ENCODE data around the gene HDAC7.

HDAC7 gene

DNA sequence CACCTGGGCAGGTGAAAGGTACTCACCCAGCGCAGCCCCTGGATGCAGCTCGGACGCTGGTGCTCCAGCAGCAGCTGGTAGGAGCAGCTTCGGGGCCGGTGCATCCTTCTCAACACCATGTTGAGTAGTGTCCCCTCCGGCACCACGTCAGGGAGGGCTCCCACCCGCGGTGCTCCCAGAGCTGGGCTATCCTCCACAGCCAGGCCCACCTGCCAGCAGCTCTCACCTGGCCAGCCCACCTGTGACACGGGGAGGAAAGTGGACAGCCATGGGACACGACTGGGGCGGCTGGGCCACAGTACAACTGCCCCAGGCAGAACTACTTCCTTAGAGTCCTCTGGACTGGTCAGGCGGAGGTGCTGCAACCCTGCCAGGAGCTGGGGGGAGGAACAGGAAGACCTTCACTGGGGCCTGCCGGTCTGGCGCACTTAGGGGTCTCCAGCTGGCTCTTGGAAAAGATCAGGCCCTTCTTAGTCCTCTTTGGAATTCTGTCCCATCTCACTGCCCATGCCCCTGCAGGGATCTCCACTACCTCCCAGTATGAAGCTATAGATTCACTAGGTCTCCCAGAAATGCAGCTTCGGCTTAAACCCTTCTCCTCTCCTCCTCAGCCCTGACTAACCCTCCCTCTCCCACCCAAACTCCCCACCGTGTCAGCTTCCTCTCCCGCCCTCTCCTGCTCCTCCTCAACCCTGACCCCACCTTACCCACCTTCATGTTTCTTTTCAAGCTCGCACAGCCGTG is 61.7 kb downstream of the HDAC7 start:
- no peak for DNase-seq

DNA sequence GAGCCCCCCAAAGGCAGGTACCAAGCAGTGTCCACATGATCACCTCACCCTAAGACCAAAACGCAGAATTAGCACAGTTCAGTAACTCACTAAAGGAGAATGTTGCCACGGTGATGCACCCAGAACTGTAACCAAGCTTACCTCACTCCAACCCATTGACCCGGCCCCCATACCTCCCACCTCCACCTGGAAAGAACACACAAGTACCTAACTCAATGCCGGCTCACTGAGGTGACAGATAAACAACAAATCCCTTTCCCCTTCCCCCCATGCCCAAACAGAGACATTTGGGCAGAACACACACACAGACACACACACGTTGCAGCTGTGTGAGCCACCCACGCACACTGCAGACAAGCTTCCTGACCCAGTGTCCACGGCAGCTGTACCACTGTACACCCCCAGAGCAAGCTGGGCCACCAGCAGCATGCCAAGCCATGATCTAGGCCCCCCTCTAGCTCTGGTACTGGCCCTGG is 62.3 kb downstream of the HDAC7 start:
- no peak for DNase-seq

DNA sequence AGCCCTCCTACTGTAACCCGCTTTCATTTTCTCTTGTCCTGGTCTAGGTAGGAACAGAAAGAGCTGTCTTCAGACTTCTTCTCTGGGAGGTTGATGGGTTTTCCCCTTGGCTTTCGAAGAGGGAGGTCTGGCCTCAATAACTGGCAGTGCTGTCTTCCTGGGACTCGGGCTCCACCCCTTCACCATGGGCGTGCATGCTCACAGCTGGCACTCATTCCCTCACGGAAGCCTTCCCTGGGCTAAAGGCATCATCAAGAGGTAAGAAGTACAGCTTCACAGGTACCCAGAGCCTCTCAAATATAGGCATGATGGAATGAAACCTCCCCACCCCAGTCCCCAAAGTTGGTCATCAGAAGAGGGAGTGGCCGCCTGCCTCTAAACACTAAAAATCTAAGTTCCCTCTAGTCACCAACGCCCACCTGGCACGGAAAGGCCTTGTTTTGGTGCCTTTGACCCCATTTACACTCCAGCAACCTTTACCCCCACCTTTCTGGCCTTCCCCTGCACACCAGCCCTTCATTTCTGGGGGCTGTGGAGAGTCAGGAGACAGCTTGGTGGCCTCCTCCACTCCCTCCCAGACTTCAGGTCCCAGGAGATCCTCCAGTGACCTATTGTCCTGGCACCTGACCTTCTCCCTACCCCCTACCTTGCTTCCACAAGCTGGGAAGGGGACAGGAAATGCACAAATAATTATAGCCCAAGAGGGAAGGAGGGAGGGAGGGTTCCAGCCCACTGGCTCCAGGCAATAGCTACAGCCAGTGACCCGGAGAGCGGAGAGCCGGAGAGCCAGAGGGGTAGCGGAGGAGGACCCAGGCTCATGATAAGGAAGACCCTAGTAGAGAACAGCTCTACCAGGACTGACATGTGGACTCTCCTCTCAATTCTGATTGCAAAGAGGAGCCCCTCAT is 63.8 kb downstream of the HDAC7 start:
- no peak for DNase-seq

DNA sequence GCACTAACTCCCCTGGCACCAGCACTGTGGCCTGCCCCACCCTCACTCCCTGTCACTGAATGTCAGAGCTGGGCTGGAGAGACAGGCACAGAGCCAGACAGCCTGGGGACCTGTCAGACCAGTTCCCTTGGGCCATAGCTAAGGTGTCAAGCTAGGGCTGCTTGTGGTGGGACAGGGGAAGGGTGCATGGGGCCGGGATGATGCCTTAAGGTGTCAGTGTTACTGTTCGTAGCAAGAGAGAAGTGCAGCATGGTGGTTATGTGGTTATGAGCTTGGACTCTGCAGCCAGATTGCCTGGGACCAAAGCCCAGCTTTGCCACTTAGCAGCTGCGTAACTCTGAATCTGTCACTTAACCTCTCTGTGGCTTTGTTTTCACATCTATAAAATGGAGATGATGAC is 64.8 kb downstream of the HDAC7 start:
- DNase-seq: no peak

DNA sequence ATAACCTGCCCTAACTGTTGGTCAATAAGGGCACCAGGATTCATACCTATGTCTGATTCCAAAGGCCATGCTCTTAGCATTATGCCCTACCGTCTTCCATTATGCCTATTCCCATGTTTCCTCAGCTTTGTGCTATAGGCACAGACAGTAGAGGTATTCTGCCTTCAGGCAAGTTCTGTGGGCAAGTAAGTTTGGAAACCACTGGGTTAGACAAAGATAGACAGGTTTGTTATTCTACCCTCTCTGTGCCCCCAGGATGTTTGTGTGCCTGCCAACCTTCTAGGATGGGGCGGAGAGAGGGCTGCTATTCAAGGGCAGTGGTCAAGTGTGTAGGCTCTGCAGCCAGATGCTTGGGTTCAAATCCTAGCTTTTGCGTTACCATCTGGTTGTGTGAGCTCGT is 65.6 kb downstream of the HDAC7 start:
- no peak for DNase-seq

DNA sequence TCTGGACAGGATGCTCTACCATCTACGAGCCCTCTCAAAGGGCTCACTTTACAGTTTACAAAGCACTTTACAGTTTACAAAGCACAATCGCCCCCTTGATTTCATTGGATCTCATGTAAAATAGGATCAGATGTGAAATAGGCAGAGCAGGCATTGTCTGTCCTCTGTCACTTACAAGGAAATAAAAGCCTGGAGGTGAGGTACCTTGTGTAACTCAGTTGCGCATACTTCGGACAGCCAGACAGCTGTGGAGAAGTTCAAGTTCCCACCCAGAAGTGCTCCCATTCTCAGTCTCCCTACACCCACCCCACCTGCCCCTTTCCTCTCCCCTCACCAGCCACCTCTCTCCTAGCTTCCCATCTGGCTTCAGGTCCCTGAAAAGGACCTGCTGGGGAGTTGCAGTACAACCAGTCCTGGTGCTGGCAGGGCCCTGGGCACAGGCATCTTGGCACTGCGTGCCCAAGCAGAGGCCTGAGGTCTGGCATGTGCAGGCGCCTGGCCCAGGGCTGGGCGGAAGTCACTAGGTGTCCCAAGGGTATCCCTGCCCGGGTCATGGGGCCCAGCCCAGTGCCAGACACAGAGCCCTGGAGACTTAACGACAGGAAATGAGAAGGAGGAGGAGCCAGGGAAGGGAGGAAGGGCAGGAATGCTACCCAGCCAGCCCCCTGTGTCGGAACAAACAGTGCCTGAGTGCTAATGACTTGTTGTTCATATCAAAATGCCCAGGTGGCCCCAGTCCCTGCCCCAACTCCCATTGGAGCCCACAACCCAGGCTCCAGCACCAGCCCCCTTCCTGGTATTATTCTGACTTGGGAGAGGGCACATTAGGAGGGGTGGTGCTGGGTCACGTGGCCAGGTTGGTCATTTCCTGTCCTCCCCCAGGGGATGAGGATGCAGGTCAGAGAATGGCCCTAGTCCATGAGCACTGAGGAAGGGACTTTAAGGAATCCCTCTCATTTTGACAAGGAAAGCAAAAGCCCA is 66.4 kb downstream of the HDAC7 start:
- DNase-seq: no peak

DNA sequence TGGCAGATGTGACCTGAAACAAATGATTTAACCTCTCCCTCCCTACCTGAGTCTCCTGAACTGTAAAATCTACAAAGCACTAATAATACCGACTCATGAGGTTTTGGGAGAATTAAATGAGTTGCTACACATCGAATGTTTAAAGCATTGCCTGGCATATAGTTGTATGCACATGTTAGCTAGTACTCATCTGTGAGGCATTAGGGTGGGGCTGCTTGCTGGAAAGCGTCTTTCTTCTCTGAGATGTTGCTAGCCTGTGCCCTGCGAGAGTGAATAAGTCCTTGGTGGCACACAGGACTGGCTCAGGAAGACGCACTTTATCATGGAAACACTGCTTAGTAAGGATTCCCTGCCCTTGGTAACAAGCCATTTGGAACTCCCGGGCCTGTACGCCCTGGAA is 67.2 kb downstream of the HDAC7 start:
- DNase-seq: no peak

DNA sequence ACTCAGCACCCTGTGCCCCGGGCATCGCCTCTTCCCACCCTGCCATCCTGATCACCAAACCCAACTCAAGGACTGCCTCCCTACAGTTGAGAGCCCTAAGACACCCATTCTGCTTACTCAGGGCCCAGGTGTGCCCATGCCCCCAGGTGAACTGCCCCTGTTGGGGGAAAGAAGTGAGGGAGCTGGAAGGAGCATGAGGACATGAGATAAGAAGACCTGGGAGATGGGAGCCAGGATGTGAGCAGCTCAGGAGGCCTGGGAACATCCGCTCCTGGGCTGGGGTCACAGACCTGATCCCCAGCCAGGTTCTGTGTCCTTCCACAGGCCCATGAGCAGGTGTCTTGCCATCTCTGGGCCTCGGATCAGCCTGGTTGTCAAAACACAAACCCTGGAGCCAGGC is 67.6 kb downstream of the HDAC7 start:
- no peak for DNase-seq

DNA sequence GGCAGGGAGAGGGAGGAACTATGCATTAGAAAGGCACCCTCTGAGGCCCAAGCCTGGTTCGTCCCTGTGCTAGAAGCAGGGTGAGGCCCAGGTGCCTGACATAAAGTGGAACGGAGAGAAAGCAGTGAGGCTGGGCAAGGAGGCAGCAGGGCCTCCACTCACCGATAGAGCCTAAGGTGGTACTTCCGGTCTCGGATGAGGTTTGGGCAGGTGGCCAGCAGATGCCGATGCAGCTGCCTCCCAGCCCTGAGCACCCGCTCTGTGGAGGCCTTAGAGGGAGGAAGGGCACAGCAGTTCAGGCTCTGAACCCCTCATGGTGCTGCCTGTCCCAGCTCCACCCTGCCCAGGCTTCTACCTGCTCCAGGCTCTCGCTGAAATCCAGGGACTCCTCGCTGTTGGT is 68.1 kb downstream of the HDAC7 start:
- DNase-seq: no peak

DNA sequence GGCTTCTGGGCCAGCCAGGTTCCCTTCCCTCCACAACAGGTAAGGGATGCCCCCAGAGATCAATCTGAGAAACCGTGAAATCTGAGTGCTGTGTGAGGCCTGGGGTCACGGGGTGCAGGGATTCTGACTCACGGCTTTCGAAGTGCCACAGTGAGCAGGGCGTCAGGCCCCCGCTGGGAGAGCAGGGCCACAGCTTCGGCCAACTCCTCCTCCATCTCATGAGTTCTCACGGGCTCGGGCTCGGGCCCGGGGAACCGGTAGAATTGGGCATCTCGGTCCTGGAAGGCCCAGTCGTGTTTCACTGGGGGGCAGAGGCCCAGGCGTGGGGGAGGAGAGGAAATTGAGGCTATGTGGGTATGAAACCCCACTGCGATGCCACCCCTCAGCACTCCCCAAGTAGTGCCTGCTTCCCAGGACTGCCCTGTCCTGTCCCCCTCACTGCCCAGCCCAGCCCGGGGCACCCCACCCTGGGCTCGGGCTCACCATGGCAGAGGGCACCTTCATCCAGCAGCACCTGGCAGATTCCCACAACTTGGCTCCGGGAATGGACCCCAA is 68.7 kb downstream of the HDAC7 start:
- no peak for DNase-seq

DNA sequence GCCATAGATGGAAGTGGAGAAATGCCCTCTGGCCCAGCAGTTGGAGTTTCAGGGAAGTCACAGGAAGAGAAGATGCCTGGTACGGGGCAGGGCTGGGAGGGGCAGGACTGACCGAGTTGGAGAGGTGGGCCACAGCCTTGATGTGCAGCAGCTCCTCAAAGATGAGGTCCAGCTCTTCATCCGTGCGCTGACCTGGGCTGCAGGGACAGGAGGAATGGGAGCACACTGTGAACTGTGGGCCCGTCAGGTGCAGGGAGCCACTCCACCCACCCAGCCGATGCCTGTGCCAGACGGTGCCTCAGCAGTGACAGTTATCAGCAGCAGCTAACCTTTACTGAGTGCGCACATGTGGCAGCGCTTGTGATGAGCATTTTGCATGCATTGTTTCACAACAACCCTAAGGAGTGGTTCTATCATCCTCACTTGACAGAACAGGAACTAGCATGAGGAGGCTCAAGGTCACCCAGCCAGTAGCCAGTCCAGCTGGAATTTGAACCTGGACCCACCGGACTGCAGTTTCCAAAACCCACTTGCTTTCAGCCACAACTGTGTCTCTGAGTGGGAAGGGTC is 69.4 kb downstream of the HDAC7 start:
- DNase-seq: no peak

DNA sequence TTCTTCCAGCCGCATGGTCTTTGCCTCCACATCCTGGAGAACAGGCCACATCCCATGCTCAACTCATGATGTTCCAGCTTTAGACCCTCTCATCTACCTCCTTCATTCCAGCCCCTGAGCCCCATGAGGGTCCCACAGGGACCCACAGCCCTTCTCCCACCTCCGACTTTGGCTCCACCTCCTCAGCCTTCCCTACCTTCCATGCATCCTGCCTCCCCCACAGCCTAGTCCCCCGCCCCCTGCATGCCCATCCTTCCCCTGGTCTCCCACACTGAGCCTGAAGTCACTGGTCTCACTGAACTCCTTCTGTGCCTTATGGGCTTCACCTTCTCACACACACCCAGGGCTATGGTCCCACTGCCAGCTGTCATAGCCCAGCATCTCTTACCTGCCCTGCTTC is 70.8 kb downstream of the HDAC7 start:
- DNase-seq: no peak

DNA sequence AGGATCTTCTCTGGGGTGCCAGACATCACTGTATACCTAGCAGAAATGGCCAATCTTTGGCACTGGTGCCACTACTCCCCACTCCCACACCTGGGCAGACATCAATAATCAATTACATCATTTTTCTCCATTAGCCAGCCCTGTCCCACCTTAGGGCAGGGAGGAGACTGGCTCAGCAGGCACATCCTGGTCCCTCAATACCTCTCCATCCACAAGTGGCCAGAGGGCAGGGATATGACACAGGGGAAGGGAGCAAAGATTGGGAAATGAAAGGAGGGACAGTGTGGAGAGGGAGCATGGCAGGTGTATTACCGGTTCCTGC is 71.2 kb downstream of the HDAC7 start:
- DNase-seq: no peak

DNA sequence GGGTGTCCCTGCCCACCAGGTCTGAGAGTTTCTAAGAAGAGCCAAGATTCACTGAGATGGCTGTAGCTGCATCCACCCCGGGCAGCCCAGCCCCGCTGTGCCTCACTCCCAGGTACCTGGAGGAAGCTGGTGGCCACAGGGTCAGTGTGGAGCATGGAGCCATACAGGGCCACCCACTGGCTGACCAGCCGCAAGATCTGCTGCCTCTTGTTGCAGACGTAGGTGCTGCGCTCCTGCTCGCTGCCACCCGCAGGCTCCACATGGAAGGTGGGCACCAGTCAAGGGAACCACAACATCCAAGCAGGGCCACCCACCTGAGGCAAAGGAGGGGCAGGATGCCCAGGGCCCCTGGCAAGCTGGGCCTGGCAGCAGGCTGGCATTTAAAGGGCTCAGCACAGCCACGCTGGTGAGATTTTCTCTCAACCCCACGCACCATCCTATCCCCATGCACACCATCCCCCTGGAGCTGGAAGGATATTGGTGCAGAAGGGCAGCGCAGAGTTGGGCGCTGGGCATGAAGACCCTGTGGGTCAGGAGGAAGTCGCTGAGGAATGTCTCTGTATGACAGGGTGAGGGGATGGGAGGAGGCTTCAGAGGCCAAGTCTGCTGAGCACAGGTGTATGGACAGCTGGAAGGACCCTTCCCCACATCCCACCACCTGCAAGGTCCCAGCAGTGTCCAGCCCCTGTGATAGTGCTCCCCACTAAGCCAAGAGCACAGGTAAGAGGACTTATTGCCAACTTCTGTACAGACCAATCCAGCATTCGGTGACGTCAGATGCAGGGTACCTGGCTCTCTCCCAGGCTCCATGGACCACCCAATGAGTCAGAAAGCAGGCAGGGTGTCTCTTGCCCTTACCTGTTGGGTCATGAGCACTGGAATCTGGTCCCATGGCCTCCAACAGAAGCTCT is 71.9 kb downstream of the HDAC7 start:
- no peak for DNase-seq

DNA sequence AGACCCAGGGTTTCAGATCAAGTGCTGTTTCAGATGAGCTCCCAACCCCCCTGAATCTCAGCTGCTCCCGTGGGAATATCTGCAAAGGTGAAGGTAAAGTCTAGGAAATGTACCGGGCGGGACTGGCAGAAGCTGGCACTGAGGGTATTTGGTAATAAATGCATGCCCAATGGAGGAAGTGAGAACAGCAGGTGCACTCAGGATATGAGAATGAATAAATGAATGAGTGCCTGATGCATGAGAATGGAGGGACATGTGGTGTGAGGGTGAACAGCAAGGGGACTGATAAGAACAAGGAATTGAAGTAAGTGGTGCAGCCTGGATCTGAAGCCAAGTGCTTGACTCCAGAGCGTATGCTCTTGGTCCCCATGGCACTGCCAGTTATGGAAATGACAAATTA is 72.6 kb downstream of the HDAC7 start:
- no peak for DNase-seq

DNA sequence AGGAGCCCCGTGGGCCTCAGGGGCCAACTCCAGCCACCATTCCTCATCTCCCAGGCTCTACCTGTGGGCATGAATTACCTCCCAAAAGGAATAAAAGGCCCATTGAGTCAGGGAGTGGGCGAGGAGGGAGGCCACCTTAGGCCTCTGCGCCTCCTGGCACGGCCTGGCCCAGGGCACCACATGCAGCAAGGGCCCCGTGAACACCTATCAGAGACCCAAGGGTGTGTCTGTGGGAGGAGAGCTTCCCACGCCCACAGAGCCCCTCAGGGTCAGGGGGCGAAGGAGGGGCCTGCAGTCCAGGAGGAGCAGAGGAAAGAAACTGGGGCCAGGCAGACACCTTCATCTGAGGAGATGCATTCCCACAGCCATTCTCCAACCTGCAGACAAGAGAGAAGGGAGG is 73.2 kb downstream of the HDAC7 start:
- no peak for DNase-seq

DNA sequence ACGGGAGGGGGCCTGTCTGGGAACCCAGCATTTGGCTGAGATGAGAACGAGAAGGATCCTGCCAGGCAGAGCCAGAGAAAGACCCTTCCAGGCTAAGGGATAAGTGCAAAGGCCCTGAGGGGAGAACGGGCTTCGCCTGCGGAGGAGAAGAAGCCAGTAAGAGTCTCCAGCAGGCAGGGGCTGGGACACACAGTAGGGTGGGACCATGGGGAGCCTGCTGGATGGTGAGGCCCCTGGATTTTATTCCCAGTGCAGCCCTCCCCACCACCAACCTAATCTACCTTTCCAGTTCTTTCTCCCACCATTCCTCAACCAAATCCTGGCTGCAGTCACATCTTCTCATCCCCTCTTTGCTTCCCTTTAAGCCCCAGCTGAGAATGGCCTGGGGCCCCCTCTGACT is 73.6 kb downstream of the HDAC7 start:
- DNase-seq: no peak

DNA sequence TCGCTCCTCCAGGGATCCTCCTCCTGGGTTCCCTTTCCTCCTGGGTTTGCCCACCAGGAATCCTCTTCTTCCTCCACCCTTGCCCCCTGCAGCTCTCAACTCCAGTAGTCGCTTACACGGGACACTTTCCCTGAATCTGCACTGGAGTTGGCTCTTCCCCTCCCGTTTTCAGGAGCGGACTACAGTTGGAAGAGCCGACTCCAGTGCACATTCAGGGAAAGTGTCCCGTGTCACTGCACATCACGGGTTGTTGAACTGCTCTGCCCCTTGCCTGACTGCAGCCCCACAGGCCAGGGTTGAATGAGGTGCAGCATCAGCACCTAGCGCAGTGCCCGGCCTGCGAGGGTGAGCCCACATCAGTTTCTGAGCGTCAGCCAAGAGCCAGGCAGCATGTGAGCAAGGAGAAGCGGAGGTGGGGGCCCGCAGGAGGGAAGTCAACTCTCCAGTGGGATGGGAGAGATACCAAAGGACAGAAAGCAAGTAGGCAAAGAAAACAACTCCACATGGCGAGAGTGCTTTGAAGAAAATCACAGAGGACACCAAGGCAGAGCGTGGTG is 74.1 kb downstream of the HDAC7 start:
- DNase-seq: no peak

DNA sequence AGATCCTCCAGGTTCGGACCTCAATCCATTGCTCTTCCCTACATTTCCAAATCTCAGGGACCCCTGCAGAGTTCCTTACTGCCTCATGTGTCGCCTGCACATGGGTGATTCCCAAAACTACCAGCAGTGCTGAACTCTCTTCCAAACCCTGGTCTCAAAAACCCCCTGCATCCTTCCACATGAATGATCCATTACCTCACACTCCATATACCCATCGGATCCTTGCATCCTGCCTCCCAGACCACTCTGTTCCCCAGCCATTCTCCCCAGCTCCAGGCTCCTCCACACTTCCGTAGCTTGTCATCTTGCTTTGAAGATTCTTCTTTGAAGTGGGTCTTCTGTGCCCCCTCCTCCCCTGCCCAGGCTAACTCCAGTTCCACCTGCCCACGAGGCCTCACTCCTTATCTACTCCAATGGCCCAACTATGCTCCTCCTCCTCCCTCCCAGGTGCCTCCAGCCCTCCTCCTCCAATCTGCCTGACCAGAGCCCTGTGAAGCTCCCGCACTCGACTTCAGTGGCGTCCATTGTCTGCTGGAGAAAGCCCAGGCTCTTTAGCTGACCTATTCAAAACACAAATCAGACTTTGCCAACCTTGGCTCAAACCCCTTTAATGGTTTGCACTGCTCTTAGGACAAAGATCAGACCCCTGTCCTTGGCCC is 74.8 kb downstream of the HDAC7 start:
- no peak for DNase-seq

DNA sequence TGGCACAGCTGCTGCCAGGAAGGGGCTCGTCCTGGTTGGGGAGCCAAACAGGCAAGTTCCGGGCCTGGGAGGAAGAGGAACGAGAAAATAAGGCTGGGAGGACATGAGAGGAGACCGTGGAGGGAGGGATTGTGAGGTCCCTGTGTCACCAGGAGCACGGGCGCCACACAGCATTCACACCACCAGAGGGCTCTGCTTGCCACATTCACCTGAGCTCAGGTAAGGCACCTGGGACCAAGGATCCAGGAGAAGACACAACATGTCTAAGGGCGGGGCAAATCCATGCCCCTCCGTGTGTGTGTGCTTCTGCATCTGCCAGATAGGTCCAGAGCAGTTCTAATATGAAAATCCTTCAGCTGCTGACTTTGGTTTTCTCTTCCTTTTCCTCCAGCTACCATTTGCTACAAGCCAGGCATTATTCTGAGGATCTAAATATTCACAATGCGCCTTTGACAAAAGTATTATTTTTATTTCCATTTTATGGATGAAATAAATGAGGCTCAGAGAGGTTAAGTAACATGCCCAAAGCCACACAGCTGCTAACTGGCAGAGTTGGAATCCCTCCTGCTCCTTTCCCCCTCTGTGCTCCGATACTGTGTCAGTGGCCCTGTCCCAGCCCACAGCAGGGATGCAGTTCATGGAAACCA is 75.6 kb downstream of the HDAC7 start:
- no peak for DNase-seq

Measured in NCI-H524 treated with DMSO at 0.1 percent for 48 hours (cell line).